Heart right ventricle (tissue), 16 donors: ENCODE results near the gene TRIM41. TPM values are rescaled to one million over a fixed set of nuclear protein-coding genes. Genes with fewer than 3 reads are reported as not detected.
"Not testable (repeated sequence)": the region's sequence is repeated elsewhere in the genome, so short reads cannot be mapped to it uniquely, and the experiment has no call there.

Experiments
- ATAC-seq, 8 donors: fragments of 200-7000 bp; cut with Tn5 transposase; one replicate each; pipeline ENCODE4 v1.9.1; 2020; ENCODE audit warnings: mild to moderate bottlenecking in 8 of 8, moderate library complexity in 8 of 8, moderate number of reproducible peaks in 1 of 8
- DNase-seq, 2 donors: peaks; one replicate each; pipeline ENCODE4 v3.0.0-alpha.2; 2020
- H3K27ac ChIP-seq, 10 donors: fragments of 200-600 bp; sonication (generic) in 2 of 10; one replicate each; pipeline versions ENCODE4 v1.5.0 to v1.8.0; 2020 to 2022; ENCODE audit warnings: mild to moderate bottlenecking in 3 of 10
- H3K27me3 ChIP-seq, 7 donors: fragments of 200-600 bp; one replicate each; pipeline ENCODE4 v1.8.0; 2021 to 2022; ENCODE audit warnings: mild to moderate bottlenecking in 2 of 7
- H3K36me3 ChIP-seq, 9 donors: fragments of 200-600 bp; sonication (generic) in 1 of 9; one replicate each; pipeline versions ENCODE4 v1.5.0 to v1.8.0; 2020 to 2022; ENCODE audit warnings: mild to moderate bottlenecking in 2 of 9
- H3K4me1 ChIP-seq, 9 donors: fragments of 200-600 bp; sonication (generic) in 1 of 9; one replicate each; pipeline versions ENCODE4 v1.5.0 to v1.8.0; 2020 to 2022; ENCODE audit warnings: mild to moderate bottlenecking in 4 of 9
- H3K4me3 ChIP-seq, 10 donors: fragments of 200-600 bp; sonication (generic) in 2 of 10; one replicate each; pipeline versions ENCODE4 v1.5.0 to v1.8.0; 2020 to 2022; ENCODE audit warnings: mild to moderate bottlenecking in 7 of 10, moderate library complexity in 2 of 10
- H3K9me3 ChIP-seq, 11 donors: fragments of 200-600 bp in 10 of 11; sonication (generic) in 2 of 11; one replicate each; pipeline versions ENCODE4 v1.5.0 to v1.8.0; 2013 to 2022; ENCODE audit warnings: mild to moderate bottlenecking in 2 of 11, control low read depth in 1 of 11, moderate library complexity in 1 of 11
- CTCF ChIP-seq, 9 donors: fragments of 200-600 bp; sonication (generic) in 2 of 9; IDR thresholded peaks; one replicate each; pipeline versions ENCODE4 v1.5.0 to v1.8.0; 2021 to 2022; ENCODE audit warnings: antibody characterized with exemption in 9 of 9, mild to moderate bottlenecking in 5 of 9, moderate library complexity in 1 of 9
- WGBS, 2 donors: extraction: QIAGEN DNeasy Blood & Tissue Kit; methylation state at CpG; one replicate each; pipeline ENCODE4 v1.1.7; 2013; ENCODE audit warnings: inconsistent platforms in 1 of 2; 5-methylcytosine and 5-hydroxymethylcytosine counted together
- intact Hi-C, 10 donors: fragments of 100-400 bp; cut with DNase I; formaldehyde crosslinking; loops; one replicate each; pipeline versions ENCODE4 v1.11.1 to v1.14.2; 2022
- polyA plus RNA-seq, 2 donors: library from polyadenylated mRNA; stranded (reverse); fragments of 200-250 nt; gene quantifications; one replicate each; pipeline ENCODE4 v1.2.3, GENCODE V29; 2013
- total RNA-seq, 10 donors: library from RNA; stranded (reverse); fragmentation: NEBNext Ultra II Directional in 3 of 10; extraction: Animal tissue kit (Norgen Biotek cat#: 25700) in 3 of 10; gene quantifications; one replicate each; pipeline versions ENCODE4 v1.2.1 to v1.2.4, GENCODE V29; 2021 to 2023
- donor health status: Arrhythmogenic right ventricular cardiomyopathy.
- donor health status: ischemic (EF 13 %, LVEDD 7.1; RV severe dilation, severe dysfunction).
- donor health status: healthy with polysubstance abuse.
- donor health status: DM: no; HTN: yes; CAD: no.
- donor health status: DM: no; HTN: no; CAD: no.
- donor health status: ischemic (EF 25% LVEDD 6.9; RV normal size, moderate dysfunction).
- donor health status: ischemic (EF 25% LVEDD 5.7; RV mildly dilated, moderate dysfunction).
- donor health status: healthy.
- donor health status: DM: yes; HTN: yes; CAD: no.
- donor health status: Ischemic cardiomyopathy.
- donor health status: ischemic (EF 35%, LVEDD 5.7; RV mildly dilated, moderate dysfunction).
- donor health status: nonischemic (EF 11% LVEDD 7.7; RV severe dilation, severe dysfunction).
- donor health status: DM: yes; HTN: yes; CAD: no.
- donor health status: PGD.
- donor health status: ischemic (EF 29% LVEDD 5.4; RV normal size, mild dysfunction).
- donor health status: nonischemic (EF 23%, LVEDD 6.1; RV moderate dilation, normal function).

Gene TRIM41
- total and polyA plus RNA-seq, 12 donors = 12.1 to 28.2 (median 25.2) TPM

GRCh38 chr5:181271081-181271480 lies 48.0 kb downstream of the TRIM41 start:
- WGBS, 2 donors = 91 to 95% methylated on average over 3 of the region's 3 CpGs
- no peak for TF ChIP-seq CTCF (IDR thresholded peaks at IDR 0.05)
- intact Hi-C loops = no loop called here
- H3K4me1 ChIP-seq = no peaks in the 10 kb centered on the region
- H3K27me3 ChIP-seq = no peaks in the 10 kb centered on the region
- H3K27ac ChIP-seq = no peak overlapping the region
- H3K36me3 ChIP-seq = peaks cover 0 to 4% (median 0%) of the 10 kb centered on the region in 9 donors
- H3K9me3 ChIP-seq = no peaks in the 10 kb centered on the region
- no peak for ATAC-seq
- no peak overlapping the region for H3K4me3 ChIP-seq
- DNase-seq = no peak

- WGBS, 2 donors = 21 to 35% methylated on average over 27 to 28 of the region's 28 CpGs
- H3K36me3 ChIP-seq, H3K27ac ChIP-seq, H3K4me1 ChIP-seq, intact Hi-C loops, H3K9me3 ChIP-seq, H3K27me3 ChIP-seq, DNase-seq: not testable (repeated sequence)
- peak in 6 of 9 donors; percentile 18 to 53 (median 40) for TF ChIP-seq CTCF (IDR thresholded peaks at IDR 0.05)
- ATAC-seq = peak in 5 of 8 donors; percentile 33 to 77 (median 62)
- peak overlapping the region in 1 of 10 donors; percentile 21 for H3K4me3 ChIP-seq
These were observed 50.3 kb downstream of the TRIM41 start for GRCh38 chr5:181273433-181273744.

GRCh38 chr5:181280251-181280762 lies 57.2 kb downstream of the TRIM41 start:
- Histone ChIP-seq H3K9me3 (no peaks in the 10 kb centered on the region), H3K36me3 (no peaks in the 10 kb centered on the region), H3K4me3 (no peak overlapping the region), H3K27me3 (no peaks in the 10 kb centered on the region), H3K27ac (no peak overlapping the region), H3K4me1 (no peaks in the 10 kb centered on the region)
- ATAC-seq = no peak
- DNase-seq = no peak
- 93 to 94% methylated on average over 7 of the region's 7 CpGs for WGBS, 2 donors
- intact Hi-C loops = no loop called here
- TF ChIP-seq CTCF (IDR thresholded peaks at IDR 0.05) = no peak

GRCh38 chr5:181281077-181281983 lies 58.2 kb downstream of the TRIM41 start:
- Histone ChIP-seq H3K36me3 (no peaks in the 10 kb centered on the region), H3K27me3 (no peaks in the 10 kb centered on the region), H3K4me1 (no peaks in the 10 kb centered on the region), H3K27ac (no peak overlapping the region), H3K4me3 (no peak overlapping the region), H3K9me3 (no peaks in the 10 kb centered on the region)
- intact Hi-C loops = no loop called here
- DNase-seq (no peak), ATAC-seq (no peak)
- no peak for TF ChIP-seq CTCF (IDR thresholded peaks at IDR 0.05)
- WGBS, 2 donors = 92 to 94% methylated on average over 38 to 40 of the region's 40 CpGs
